HG02571 (cell line): ENCODE measurements around the gene FBLN2.

Experiments used
- ATAC-seq: cut with Tn5 transposase; IDR thresholded peaks from one replicate; pipeline ENCODE4 v1.9.1; 2021; ENCODE audit warnings: mild to moderate bottlenecking, moderate library complexity; ENCODE audit not compliant: unreplicated experiment

FBLN2 gene

DNA sequence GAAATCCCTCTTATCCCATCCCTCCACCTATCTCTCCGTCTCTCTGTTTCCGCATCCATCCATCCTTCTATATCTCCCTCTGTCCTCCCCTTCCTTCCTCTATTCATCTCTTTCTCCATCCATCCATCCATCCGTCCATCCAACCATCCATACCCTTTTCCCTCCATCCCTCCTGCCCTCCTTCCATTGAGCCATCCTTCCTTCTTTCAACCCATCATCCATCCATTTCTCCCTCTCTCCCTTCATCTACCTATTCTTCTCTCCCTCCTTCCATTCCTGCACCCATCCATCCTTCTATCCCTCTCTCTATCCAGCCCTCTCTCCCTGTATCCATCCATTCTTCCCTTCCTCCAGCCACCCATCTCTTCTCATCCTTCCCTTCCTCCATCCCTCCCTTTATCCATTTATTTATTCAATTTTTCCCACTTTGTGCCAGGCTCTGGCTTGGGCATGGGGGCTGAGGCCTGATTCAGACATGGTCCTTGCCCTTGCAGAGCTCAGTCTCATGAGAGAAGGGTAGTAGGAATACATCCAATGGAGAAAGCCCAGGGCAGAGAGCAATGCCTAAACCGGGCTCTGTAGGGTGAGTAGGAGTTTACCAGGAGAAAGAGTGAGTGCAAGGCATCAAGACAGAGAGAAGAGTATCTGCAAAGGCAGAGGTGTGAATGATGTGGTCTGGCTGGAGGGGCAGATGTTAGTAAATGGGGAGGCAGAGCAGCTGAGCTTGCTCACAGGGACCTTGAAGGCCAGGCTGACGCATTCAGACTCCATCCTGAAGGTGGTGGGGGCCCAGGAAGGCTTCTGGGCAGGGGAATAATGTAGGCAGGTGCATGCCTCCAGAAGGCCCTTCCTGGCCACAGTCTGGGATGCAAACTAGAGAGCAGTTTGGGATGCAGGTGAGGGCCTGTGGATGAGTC, 19.5 kb upstream of the FBLN2 start:
- ATAC-seq: no peak

- ATAC-seq: no peak
Measured at GRCh38 chr3:13530241-13531009, 18.5 kb upstream of the FBLN2 start.

- ATAC-seq: no peak
Measured at GRCh38 chr3:13532085-13532484, 16.8 kb upstream of the FBLN2 start.

GRCh38 chr3:13532631-13533030, 16.3 kb upstream of the FBLN2 start:
- no peak for ATAC-seq

DNA sequence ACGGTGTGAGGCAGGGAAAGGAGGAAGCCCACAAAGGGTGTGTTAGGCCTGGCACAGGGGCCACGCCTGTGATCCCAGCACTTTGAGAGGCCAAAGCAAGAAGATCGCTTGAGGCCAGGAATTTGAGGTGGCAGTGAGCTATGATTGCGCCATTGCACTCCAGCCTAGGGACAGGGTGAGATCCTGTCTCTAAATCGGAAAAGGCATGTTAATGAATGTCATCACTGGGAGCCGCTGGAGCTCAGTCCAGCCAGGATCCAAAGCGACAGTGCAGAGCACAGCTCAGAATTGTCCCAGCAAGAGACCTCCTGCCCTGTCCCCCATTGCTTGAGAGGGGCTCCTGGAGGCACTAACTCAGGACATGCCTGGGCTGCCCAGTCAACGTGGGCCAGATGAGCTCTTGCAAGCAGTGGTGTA, 15.0 kb upstream of the FBLN2 start:
- no peak for ATAC-seq

GRCh38 chr3:13535526-13535875, 13.4 kb upstream of the FBLN2 start:
- no peak for ATAC-seq

DNA sequence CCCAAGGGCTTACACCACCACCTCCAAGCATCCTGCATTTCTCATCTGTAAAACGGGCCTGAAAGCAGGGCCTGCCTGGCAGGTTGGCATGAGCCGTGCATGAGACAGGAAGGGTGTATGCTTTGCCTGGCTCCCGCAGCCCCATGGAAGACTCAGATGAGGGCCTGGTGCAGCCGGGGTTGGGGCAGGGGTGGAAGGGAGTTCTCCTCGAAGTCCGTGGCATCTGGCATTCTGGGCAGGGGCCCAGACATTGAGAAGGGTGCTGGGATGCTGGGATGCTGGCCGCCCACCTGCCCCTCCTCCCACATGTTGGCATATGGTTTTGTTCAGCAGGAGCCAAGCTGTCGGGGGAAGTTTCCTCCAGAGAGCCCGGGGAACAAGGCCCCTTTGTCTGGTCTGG, 13.0 kb upstream of the FBLN2 start:
- ATAC-seq: no peak

DNA sequence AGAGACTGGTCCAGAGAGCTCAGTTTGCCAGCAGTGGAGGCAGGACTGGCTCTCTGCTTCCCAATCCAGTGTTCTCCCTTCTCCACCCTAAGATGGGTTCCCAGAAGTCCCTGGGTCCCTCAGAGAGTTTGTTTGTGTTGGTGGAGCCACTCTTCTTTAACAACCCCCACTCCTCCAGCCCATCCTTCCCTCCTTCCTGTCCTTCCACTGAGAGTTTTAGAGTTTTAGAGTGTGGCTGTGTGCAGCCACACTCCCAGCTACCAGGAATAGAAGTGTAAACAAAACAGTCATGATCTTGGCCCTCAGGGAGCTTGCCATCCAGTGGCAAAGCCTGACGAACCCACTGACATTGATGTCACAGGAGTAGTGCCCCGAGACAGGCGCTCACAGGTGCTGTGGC, 12.5 kb upstream of the FBLN2 start:
- no peak for ATAC-seq

- ATAC-seq: no peak
Measured at GRCh38 chr3:13536832-13537231, 12.1 kb upstream of the FBLN2 start.

DNA sequence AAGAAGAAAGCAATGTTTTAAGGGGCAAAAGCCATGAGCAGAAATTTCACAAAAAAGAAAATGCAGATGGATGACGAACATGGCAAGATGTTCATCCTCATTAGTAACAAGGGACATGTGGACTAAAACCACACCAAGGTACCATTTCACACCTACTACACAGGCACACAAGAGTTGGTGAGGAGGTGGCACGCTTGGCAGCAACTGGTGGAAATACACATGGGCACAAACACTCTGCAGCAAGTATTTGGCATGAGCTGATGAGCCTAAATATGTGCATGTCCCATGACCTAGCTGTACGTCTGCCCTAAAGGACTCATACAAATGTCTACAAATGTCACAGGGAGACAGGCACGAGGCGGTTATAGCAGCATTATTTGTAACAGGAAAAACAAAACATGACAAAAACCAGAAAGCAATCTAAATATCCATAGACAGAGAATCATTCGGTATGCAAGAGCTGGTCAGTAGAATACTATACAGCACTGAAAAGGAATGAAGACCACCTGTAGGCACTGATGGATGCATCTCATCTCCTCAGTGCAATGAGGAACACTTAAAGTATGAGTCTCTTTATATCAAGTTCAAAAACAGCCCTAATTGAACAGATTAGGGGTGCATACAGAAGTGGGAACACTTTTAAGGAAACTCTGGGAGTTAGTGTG, 11.5 kb upstream of the FBLN2 start:
- ATAC-seq: no peak

- ATAC-seq: no peak
Measured at GRCh38 chr3:13537909-13538296, 11.0 kb upstream of the FBLN2 start.

- ATAC-seq: no peak
Measured at GRCh38 chr3:13538520-13539291, 10.2 kb upstream of the FBLN2 start.

- no peak for ATAC-seq
Measured at GRCh38 chr3:13539292-13539638, 9.7 kb upstream of the FBLN2 start.

- no peak for ATAC-seq
Measured at GRCh38 chr3:13539671-13540070, 9.3 kb upstream of the FBLN2 start.

DNA sequence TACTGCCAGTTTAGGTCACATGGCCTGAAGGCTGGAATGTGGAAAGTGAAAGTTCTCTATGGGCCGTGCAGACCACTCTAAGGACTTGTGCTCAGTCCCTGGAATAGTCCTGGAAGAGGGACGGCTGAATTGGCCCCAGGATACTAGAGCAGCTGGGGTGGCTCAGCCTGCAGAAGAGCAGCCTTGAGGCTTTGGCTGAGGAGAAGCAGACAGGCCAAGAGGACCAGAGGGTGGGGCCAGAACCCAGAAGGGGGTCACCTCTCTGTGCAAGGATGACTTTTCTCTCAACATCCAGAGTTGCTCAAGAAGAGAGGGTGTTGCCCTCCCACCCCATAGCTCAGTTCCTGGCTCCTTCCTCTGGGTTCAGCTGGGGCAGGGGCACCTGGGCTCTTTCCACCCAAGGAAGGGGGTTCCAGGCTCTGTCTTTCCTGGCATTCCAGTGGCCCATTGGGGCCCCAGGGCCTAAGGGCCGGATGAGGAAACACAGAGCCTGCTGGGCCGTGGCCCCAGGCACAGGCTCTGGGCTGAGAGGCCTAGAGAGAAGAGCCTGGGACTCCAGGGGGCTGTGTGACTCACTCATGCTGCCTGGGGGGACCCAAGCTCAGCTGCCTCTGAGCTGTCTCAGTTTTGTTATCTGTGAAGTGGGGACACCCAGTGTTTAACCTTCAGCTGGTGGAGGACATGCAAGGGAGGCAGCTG, 8.5 kb upstream of the FBLN2 start:
- ATAC-seq: no peak

DNA sequence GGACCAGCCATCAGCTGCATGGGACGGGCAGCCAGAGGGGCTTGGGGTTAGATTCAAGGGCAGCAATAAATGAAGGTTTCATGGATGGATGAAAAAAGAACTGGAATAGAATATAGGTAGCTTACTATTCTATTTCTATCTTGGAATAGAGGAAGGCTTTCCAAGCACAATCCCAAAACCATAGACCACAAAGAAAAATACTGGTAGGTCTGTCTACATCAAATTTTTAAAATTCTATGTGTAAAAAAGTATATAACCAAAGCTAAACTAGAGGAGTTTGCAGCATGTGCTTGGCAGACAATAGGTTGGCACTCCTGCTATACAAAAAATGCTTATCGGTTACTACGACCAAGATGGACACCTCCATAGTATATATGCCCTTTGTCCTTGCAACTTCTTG, 7.2 kb upstream of the FBLN2 start:
- no peak for ATAC-seq

DNA sequence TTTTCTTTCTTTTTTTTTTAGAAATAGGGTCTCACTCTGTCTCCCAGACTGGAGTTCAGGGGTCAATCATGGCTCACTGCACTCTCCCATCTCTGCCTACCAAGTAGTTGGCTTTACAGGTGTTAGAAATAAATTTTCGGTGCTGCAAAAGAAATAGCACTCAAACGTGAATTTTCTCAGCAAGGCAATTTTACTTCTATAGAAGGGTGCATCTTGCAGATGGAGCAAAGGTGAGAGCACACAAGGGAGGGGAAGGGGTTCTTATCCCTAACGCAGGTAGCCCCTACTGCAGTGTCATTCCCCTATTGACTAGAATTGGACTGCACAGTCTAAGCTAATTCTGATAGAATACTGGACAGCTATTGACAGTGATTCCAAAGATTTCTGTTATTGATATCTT, 6.8 kb upstream of the FBLN2 start:
- ATAC-seq: no peak

DNA sequence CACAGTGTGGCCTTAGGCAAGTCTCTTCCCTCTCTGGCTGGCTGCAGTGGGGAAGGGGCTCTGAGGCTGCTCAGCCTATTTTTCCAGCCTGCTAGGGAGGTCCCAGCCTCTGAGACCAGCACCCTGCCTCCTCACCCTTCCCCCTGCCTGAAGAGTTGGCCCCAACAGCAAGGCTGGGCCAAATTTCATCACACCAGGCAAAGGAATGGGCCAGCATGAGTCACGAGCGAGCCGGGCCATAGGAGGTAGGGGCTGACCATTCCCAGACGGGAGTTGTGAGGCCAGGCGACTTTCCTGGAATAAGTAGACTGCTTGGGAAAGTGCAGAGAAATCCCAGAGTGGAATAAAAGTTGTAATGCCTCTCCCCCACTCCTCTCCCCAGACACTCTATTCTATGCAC, 5.7 kb upstream of the FBLN2 start:
- ATAC-seq: no peak

GRCh38 chr3:13544293-13544831, 4.6 kb upstream of the FBLN2 start:
- ATAC-seq: no peak

DNA sequence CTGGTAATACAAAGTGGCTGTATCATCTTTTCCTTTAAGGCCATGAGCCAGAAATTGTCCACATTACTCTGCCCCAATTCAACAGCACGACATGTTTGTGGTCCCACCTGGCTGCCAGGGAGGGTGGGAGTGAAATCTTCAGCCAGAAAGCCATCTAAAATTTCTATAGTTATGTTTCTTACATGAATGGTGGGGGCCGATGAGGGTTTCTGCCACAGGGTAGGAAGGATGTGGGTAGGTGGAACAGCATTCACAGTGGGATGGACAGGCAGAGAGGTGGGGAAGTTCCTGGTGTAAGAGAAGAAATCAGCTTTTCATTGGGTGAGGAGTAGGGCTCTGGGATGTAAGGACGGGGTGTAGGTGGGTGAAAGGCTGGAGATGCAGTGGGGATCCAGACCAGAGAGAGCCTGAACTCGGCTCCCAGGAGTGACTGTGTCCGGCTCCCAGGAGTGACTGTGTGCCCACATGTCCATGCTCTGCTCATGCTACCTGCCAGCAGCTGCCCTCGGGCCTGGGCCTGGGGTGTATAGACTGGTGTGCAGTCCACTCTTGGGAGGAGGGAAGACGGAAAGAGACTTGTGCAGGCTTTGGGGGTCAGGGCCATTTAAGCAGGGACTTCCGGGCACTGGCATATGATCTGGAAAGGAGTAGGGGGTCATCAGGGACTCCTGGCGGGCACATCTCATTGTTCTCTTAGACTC, 3.8 kb upstream of the FBLN2 start:
- ATAC-seq: no peak
